ENCODE results near the gene PLCH1. TPM values are rescaled to one million over a fixed set of nuclear protein-coding genes. Genes with fewer than 3 reads are reported as not detected.

Gene PLCH1
- total RNA-seq, 1 experiment from 2014 or later = 8.9 TPM

- TF ChIP-seq ARID4B (CRISPR knock-in tag; IDR thresholded peaks at IDR 0.05; ENCODE audit: borderline replicate concordance) (no peak), ZNF317 (CRISPR knock-in tag; IDR thresholded peaks at IDR 0.05; ENCODE audit: borderline replicate concordance, low read depth) (no peak), ATF1 (CRISPR knock-in tag; IDR thresholded peaks at IDR 0.05) (no peak), ZNF281 (CRISPR knock-in tag; IDR thresholded peaks at IDR 0.05) (no peak), ZNF138 (CRISPR knock-in tag; conservative IDR thresholded peaks at IDR 0.05) (no peak), USF2 (CRISPR knock-in tag; IDR thresholded peaks at IDR 0.05) (no peak), TEAD1 (CRISPR knock-in tag; IDR thresholded peaks at IDR 0.05) (no peak), MYBL2 (CRISPR knock-in tag; IDR thresholded peaks at IDR 0.05) (no peak), ZBTB21 (CRISPR knock-in tag; IDR thresholded peaks at IDR 0.05; ENCODE audit: borderline replicate concordance) (no peak), ERG (CRISPR knock-in tag; IDR thresholded peaks at IDR 0.05) (no peak), ELF4 (CRISPR knock-in tag; IDR thresholded peaks at IDR 0.05; ENCODE audit: low read depth) (no peak)
Observed at GRCh38 chr3:155417119-155417517, 327.8 kb downstream of the PLCH1 start (continued).

GRCh38 chr3:155416500-155417118, 328.3 kb downstream of the PLCH1 start:
- ChIA-PET POLR2A (no interaction called here), CTCF (no interaction called here)
- no peak for TF ChIP-seq ZNF532 (CRISPR knock-in tag; IDR thresholded peaks at IDR 0.05; ENCODE audit: borderline replicate concordance)
- no peak for TF ChIP-seq GRHL2 (CRISPR knock-in tag; IDR thresholded peaks at IDR 0.05; ENCODE audit: insufficient replicate concordance, severe bottlenecking)
- no peak for TF ChIP-seq MXD4 (CRISPR knock-in tag; IDR thresholded peaks at IDR 0.05; ENCODE audit: borderline replicate concordance)
- TF ChIP-seq ZNF121 (CRISPR knock-in tag; IDR thresholded peaks at IDR 0.05) = no peak
- no peak for TF ChIP-seq FOXJ3 (CRISPR knock-in tag; IDR thresholded peaks at IDR 0.05; ENCODE audit: borderline replicate concordance)
- Mint-ChIP-seq H3K27ac (no peak overlapping the region), H3K4me3 (no peak overlapping the region), H3K9me3 (peaks cover 6% of the 10 kb centered on the region), H3K4me1 (peaks cover 29% of the 10 kb centered on the region), H3K27me3 (ENCODE audit: low read depth) (no peaks in the 10 kb centered on the region), H3K36me3 (peaks cover 4% of the 10 kb centered on the region)
- DNase-seq (ENCODE audit: low spot score) = no peak
- no peak for ATAC-seq
